ENCODE measurements around the gene NFATC4.

The NFATC4 gene

DNA sequence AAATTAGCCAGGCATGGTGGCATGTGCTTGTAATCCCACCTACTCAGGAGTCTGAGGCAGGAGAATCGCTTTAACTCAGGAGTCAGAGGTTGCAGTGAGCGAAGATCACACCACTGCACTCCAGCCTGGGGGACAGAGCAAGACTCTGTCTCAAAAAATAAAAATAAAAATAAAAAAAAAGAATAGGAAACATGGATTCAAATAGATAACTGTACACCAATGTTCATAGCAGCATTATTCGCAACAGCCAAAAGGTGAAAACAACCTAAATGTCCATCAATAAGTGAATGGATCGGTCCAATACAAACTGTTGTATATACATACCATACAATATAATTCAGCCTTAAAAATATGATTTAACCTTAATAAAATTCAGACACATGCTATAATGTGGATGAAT, 25.1 kb upstream of the NFATC4 start:
- ChIA-PET POLR2A (no interaction called here), CTCF (interaction anchor here (1.6 to 2.8 kb wide), 2 partner anchors 9 to 10 kb away, joined by 6 to 17 read pairs; no protein-coding TSS in a partner anchor)
- Histone ChIP-seq H3K9me3 (ENCODE audit: control insufficient read depth, insufficient read depth, low read depth, low read length) (no peaks in the 10 kb centered on the region), H3K4me1 (ENCODE audit: control insufficient read depth, insufficient read depth, low read length) (no peaks in the 10 kb centered on the region), H3K4me3 (ENCODE audit: low read depth, low read length) (no peak overlapping the region), H3K36me3 (ENCODE audit: control insufficient read depth in 2 of 2, insufficient read depth in 1 of 2, low read length in 2 of 2) (no peaks in the 10 kb centered on the region), H3K27ac (ENCODE audit: extremely low read depth, low read depth, low read length) (no peak overlapping the region)
- TF ChIP-seq PRDM10 (tag by site-specific recombination; IDR thresholded peaks at IDR 0.05) (peak; percentile 75), KLF1 (tag by site-specific recombination; IDR thresholded peaks at IDR 0.05) (no peak)

- Histone ChIP-seq H3K27ac (ENCODE audit: extremely low read depth, low read depth, low read length) (no peak overlapping the region), H3K4me3 (ENCODE audit: low read depth, low read length) (no peak overlapping the region), H3K9me3 (ENCODE audit: control insufficient read depth, insufficient read depth, low read depth, low read length) (no peaks in the 10 kb centered on the region), H3K36me3 (ENCODE audit: control insufficient read depth in 2 of 2, insufficient read depth in 1 of 2, low read length in 2 of 2) (no peaks in the 10 kb centered on the region), H3K4me1 (ENCODE audit: control insufficient read depth, insufficient read depth, low read length) (no peaks in the 10 kb centered on the region)
- CTCF ChIA-PET = interaction anchor here (0.5 to 2.8 kb wide), 6 partner anchors 11 to 93 kb away, joined by 3 to 17 read pairs (median 4); no protein-coding TSS in a partner anchor
- POLR2A ChIA-PET = no interaction called here
- TF ChIP-seq KLF17 (tag by site-specific recombination; IDR thresholded peaks at IDR 0.05) (no peak), ZNF555 (tag by site-specific recombination; conservative IDR thresholded peaks at IDR 0.05) (peak; percentile 46), ZNF335 (tag by site-specific recombination; conservative IDR thresholded peaks at IDR 0.05) (no peak), ZSCAN4 (tag by site-specific recombination; IDR thresholded peaks at IDR 0.05) (no peak), ZNF37A (tag by site-specific recombination; IDR thresholded peaks at IDR 0.05) (no peak), ZNF426 (tag by site-specific recombination; IDR thresholded peaks at IDR 0.05) (peak; percentile 57), ZNF518A (tag by site-specific recombination; conservative IDR thresholded peaks at IDR 0.05; ENCODE audit: low read depth) (peak; percentile 77; the same call in 1 of the 2 replicates), ZBTB49 (tag by site-specific recombination; IDR thresholded peaks at IDR 0.05; ENCODE audit: low read depth) (no peak), TRIM28 (IDR thresholded peaks at IDR 0.05; ENCODE audit: borderline replicate concordance, low read length) (no peak), ZNF140 (tag by site-specific recombination; IDR thresholded peaks at IDR 0.05) (0 out of 2 replicates have a peak, but pooled peaks have one; percentile 21), SCRT1 (tag by site-specific recombination; IDR thresholded peaks at IDR 0.05; ENCODE audit: borderline replicate concordance) (no peak), SCRT2 (tag by site-specific recombination; IDR thresholded peaks at IDR 0.05) (no peak), ZNF19 (tag by site-specific recombination; IDR thresholded peaks at IDR 0.05; ENCODE audit: low read depth) (0 out of 2 replicates have a peak, but pooled peaks have one; percentile 25), ZNF623 (tag by site-specific recombination; IDR thresholded peaks at IDR 0.05) (peak; percentile 64), ZNF26 (tag by site-specific recombination; IDR thresholded peaks at IDR 0.05) (no peak)
These were observed 24.0 kb upstream of the NFATC4 start for GRCh38 chr14:24343795-24344660.

Measured in HEK293 (cell line).